ENCODE data around the gene ARID3B.
"Not testable (repeated sequence)": the region's sequence is repeated elsewhere in the genome, so short reads cannot be mapped to it uniquely, and the experiment has no call there.

Gene ARID3B

GRCh38 chr15:74625693-74626092, 84.7 kb downstream of the ARID3B start:
- no peak for DNase-seq

DNA sequence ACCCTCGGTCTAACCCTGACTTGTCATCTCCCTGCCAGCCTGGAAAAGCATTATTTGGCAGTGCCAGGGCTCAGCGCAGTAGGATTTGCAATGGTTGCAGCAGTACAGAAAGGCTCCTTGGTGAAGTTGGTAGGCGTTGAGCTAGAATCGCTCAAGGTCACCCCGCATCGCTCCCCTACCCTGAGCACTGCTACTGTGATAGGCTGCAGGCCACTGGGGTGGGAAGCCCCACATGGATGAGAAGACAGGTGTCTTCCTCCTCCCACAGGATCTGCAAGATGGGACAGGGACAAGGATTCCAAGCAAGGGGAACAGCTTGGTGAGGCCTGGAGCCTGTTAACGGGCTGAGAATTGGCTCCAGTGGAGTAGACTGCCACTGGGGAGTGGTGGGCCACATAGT, 85.3 kb downstream of the ARID3B start:
- no peak for DNase-seq

DNA sequence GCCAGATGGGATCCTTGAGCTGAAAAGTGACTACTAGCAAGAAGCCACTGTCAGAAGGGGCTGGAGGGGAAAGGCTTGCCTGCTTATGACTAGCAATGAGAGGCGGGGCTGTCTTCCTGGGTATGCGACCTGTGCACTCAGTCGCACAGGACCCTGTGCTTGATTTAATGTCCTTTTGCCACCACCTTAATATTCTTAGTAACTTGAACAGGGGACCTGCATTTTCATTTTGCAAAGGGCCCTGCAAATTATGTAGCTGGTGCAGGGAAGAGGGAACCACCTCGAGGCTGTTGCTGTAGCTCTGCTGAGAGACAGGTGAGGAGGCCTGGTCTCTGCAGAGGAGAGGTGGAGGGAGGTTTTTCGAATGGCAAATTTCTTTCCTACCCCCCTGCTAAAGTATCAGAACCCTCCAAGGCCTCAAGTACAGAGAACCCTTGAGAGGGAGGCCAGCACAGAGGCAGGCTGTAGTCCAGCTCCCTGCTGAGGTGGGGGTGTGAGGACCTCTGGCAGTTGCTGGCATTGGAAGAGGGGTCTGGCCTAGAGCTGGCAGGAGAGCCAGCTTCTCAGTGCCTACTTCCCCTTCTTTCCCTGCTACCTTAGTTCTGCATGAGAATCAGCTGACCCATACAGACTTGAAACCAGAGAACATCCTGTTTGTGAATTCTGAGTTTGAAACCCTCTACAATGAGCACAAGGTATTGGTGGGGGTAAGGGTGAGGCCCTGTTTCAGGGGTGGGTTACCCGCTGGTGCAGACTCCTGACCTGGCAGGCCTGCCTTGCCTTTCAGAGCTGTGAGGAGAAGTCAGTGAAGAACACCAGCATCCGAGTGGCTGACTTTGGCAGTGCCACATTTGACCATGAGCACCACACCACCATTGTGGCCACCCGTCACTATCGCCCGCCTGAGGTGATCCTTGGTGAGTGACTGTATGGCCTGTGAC, 86.0 kb downstream of the ARID3B start:
- no peak for DNase-seq

DNA sequence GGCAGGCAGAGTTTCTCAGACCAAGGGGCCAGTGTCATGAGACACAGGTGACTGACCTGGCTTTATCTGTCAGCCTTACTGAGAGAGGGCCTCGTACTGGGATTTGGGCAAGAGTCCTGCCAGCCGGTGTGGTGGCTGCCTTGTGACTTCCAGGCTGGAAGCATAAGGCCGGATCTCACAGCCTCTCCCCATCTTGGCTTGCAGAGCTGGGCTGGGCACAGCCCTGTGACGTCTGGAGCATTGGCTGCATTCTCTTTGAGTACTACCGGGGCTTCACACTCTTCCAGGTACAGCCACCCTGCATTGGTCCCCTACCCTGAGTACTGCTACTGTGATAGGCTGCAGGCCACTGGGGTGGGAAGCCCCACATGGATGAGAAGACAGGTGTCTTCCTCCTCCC, 86.7 kb downstream of the ARID3B start:
- DNase-seq = no peak

GRCh38 chr15:74628199-74628598, 87.2 kb downstream of the ARID3B start:
- DNase-seq = no peak

DNA sequence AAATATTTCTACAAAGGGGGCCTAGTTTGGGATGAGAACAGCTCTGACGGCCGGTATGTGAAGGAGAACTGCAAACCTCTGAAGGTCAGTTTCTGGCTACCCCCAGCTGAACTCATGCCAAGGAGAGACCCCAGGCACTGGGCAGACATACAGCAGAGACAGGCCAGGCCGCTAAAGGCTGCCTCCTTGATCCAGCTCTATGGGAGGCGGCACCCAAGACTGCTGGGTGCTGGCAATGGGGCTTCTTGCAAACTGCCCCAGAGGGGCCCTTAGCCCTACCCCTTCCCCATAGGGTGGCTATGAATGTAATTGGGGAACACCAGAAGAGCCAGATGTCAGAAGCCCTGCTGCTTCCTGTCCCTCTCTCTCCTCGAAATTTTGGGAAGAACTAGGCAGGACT, 87.9 kb downstream of the ARID3B start:
- no peak for DNase-seq

GRCh38 chr15:74629696-74630095, 88.7 kb downstream of the ARID3B start:
- not testable (repeated sequence) for DNase-seq

DNA sequence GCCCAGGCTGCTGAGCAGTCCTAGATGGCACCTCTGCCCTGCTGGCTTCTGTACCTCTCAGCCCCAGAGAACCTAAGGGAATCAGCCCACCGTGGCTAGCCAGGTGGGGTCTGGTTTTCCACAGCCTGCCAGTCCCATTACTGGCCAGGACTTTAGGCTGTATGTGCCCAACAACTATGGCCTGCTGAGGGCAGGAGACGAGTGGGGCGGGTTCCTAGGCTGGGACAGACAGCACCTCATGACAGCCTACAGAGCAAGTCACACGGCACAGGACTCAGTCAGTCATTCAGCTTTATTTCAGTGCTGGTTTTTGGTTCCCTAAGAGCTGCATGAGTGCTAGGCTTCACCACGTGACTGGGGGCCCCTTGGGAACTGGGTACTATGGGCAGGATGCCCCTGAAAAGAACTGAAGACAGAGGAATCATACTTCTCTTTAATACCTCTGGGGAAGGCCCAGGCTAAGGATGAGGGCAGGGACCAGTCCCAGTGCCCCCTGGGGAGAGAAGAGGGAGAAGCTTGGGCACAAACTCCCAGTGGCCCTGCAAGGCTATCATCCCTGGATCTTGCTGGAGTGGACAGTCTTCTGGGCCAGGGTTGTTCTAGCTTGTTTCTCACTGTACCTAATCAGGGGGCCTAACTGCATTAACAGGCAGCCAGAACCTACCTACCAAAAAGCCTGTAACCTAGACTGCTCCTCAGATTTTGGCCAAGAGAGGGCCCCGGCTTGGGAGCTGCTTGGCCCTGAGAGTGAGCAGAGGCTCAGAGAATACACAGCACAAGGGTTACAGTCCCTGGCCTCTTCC, 89.5 kb downstream of the ARID3B start:
- no peak for DNase-seq

- no peak for DNase-seq
Measured at GRCh38 chr15:74631087-74631385, 90.0 kb downstream of the ARID3B start.

DNA sequence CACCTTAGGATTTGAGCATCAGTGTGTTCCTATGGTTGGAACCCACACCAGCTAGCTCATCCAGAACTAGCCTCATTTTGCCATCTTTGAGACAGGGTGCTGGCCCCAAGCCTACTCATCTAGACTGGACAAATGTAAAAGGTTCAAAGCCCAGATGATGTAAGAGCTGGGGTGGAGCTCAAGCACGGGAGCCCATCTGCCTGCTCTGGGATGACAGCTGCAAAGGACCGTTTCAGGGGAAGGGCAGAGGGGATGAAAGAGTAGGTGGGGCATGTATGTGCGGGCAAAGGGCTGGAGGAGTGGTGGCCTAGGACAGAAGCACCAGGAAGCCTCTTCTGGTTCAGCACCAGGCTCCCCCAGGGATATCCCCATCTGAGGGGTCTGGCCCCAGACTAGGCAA, 90.4 kb downstream of the ARID3B start:
- DNase-seq = no peak

- DNase-seq = peak; percentile 43 to 58
Measured at GRCh38 chr15:74631935-74632560, 91.0 kb downstream of the ARID3B start.

- no peak for DNase-seq
Measured at GRCh38 chr15:74632601-74633000, 91.6 kb downstream of the ARID3B start.

- no peak for DNase-seq
Measured at GRCh38 chr15:74633781-74634180, 92.8 kb downstream of the ARID3B start.

DNA sequence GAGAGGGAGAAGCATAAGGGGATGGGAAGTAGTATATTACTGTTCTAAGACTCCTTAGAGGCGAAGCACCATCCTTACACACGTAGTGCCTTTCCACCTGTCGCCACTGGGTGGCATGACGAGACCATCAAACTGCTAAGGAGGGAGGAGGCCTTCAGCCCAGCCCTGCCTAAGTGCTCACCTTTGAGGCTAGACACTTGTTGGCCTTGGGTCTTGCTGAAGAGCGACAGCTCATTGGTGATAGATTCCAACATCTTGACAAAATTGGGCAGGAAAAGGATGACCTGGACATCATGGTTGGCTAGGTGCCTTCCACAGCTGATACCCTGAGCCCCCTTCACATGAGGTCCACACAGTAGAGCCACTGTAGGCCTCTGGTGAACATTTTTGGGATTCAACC, 94.2 kb downstream of the ARID3B start:
- peak; percentile 65 to 67 for DNase-seq

GRCh38 chr15:74636984-74637383, 96.0 kb downstream of the ARID3B start:
- no peak for DNase-seq

DNA sequence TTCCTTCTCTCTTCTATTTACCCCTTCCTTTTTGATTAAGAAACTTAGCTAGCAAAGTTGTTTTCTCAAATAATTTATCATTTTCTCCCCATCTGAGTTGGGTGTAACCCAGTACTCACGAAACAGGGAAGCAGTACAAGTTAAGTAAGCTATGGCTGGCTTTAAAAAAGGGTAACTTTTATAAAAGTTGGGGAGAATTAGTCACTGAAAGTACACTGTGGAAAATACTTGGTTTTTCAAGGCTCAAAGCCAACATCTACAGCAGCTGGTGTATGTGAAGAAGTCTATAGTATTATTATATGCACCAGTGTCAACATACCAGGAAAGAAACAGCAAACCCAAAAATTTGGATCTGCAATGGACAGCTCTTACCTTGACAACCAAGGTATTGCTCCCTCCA, 100.1 kb downstream of the ARID3B start:
- no peak for DNase-seq

GRCh38 chr15:74642348-74642733, 101.3 kb downstream of the ARID3B start:
- no peak for DNase-seq

- DNase-seq = no peak
Measured at GRCh38 chr15:74642734-74643664, 102.0 kb downstream of the ARID3B start.

- DNase-seq = no peak
Measured at GRCh38 chr15:74643665-74644204, 102.7 kb downstream of the ARID3B start.

GRCh38 chr15:74646480-74646879, 105.5 kb downstream of the ARID3B start:
- no peak for DNase-seq
